Measurements from ENCODE around the gene H2BK1.

DNA sequence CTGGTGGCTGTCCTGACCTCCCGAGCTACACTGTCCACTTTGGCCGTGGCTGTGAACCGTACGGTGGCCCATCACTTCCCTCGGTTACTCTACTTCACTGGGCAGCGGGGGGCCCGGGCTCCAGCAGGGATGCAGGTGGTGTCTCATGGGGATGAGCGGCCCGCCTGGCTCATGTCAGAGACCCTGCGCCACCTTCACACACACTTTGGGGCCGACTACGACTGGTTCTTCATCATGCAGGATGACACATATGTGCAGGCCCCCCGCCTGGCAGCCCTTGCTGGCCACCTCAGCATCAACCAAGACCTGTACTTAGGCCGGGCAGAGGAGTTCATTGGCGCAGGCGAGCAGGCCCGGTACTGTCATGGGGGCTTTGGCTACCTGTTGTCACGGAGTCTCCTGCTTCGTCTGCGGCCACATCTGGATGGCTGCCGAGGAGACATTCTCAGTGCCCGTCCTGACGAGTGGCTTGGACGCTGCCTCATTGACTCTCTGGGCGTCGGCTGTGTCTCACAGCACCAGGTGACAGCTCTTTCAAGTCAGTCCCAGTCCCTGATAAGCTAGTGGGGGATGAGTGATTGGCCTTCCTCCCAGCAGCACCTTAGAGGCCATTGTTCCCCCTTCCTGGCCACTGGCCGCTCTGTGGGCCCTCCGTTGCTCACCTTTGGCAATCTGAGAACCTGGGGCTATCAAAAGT, 25.0 kb upstream of the H2BK1 start:
- TF ChIP-seq, protein P1, sequence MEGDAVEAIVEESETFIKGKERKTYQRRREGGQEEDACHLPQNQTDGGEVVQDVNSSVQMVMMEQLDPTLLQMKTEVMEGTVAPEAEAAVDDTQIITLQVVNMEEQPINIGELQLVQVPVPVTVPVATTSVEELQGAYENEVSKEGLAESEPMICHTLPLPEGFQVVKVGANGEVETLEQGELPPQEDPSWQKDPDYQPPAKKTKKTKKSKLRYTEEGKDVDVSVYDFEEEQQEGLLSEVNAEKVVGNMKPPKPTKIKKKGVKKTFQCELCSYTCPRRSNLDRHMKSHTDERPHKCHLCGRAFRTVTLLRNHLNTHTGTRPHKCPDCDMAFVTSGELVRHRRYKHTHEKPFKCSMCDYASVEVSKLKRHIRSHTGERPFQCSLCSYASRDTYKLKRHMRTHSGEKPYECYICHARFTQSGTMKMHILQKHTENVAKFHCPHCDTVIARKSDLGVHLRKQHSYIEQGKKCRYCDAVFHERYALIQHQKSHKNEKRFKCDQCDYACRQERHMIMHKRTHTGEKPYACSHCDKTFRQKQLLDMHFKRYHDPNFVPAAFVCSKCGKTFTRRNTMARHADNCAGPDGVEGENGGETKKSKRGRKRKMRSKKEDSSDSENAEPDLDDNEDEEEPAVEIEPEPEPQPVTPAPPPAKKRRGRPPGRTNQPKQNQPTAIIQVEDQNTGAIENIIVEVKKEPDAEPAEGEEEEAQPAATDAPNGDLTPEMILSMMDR (conservative IDR thresholded peaks at IDR 0.05): no peak
- TF ChIP-seq EZH2 (IDR thresholded peaks at IDR 0.05; ENCODE audit: low read depth): no peak
